DND-41 (cell line): Measurements from ENCODE around the gene TFDP2.

ENCODE experiments used
- ATAC-seq: fragments of 200-7000 bp; cut with Tn5 transposase; 3 replicates; pipeline ENCODE4 v1.9.1; 2021; ENCODE audit warnings: low read depth; ENCODE audit not compliant: insufficient read depth
- DNase-seq: peaks from one replicate; pipeline ENCODE4 v3.0.0-alpha.2; 2020
- H2AFZ ChIP-seq: 2 replicates; pipeline ENCODE4 v1.6.0; 2012; ENCODE audit warnings: low read depth, low read length
- H3K27ac ChIP-seq: 2 replicates; pipeline ENCODE4 v1.5.1; 2012; ENCODE audit warnings: low read length, inconsistent platforms
- H3K27me3 ChIP-seq: fragments of 200-600 bp; sonication (generic); 2 replicates; pipeline ENCODE4 v1.6.0; 2012; ENCODE audit warnings: low read length, mild to moderate bottlenecking, inconsistent platforms; ENCODE audit not compliant: insufficient read depth, poor library complexity
- H3K36me3 ChIP-seq: 2 replicates; pipeline ENCODE4 v1.5.1; 2012; ENCODE audit warnings: low read length, inconsistent platforms; ENCODE audit not compliant: insufficient read depth
- H3K4me1 ChIP-seq: 2 replicates; pipeline ENCODE4 v1.5.1; 2012; ENCODE audit warnings: mild to moderate bottlenecking, low read length; ENCODE audit not compliant: insufficient read depth
- H3K4me2 ChIP-seq: 2 replicates; pipeline ENCODE4 v1.6.0; 2012; ENCODE audit warnings: mild to moderate bottlenecking, moderate library complexity, low read length, inconsistent platforms; ENCODE audit not compliant: insufficient read depth
- H3K4me3 ChIP-seq, 2 experiments: fragments of 200-600 bp in 1 of 2; shearing (Covaris generic) in 1 of 2; 2 replicates each; pipeline ENCODE4 v1.5.1; 2012 to 2016; ENCODE audit warnings: inconsistent platforms in 2 of 2, low read length in 2 of 2, mild to moderate bottlenecking in 2 of 2, low read depth in 1 of 2, moderate library complexity in 1 of 2
- H3K79me2 ChIP-seq: 2 replicates; pipeline ENCODE4 v1.6.0; 2012; ENCODE audit warnings: low read length, inconsistent platforms; ENCODE audit not compliant: insufficient read depth
- H3K9ac ChIP-seq: 2 replicates; pipeline ENCODE4 v1.6.0; 2012; ENCODE audit warnings: low read depth, mild to moderate bottlenecking, inconsistent platforms, low read length, moderate library complexity
- H3K9me3 ChIP-seq: 2 replicates; pipeline ENCODE4 v1.5.1; 2012; ENCODE audit warnings: low read length, moderate library complexity, mild to moderate bottlenecking, inconsistent platforms; ENCODE audit not compliant: insufficient read depth, severe bottlenecking
- H4K20me1 ChIP-seq: 2 replicates; pipeline ENCODE4 v1.6.0; 2012; ENCODE audit warnings: low read length; ENCODE audit not compliant: insufficient read depth
- EZH2 ChIP-seq: IDR thresholded peaks from 3 replicates; pipeline ENCODE4 v1.6.1; 2012; ENCODE audit warnings: borderline replicate concordance, low read depth, mild to moderate bottlenecking, moderate library complexity, low read length, inconsistent platforms; ENCODE audit not compliant: severe bottlenecking
- TF ChIP-seq, protein P1 (sequence below): IDR thresholded peaks from 2 replicates; pipeline ENCODE4 v1.5.1; 2012; ENCODE audit warnings: borderline replicate concordance, low read length, moderate library complexity, mild to moderate bottlenecking; ENCODE audit not compliant: poor library complexity, severe bottlenecking; ENCODE audit errors: extremely low read depth

Gene TFDP2

DNA sequence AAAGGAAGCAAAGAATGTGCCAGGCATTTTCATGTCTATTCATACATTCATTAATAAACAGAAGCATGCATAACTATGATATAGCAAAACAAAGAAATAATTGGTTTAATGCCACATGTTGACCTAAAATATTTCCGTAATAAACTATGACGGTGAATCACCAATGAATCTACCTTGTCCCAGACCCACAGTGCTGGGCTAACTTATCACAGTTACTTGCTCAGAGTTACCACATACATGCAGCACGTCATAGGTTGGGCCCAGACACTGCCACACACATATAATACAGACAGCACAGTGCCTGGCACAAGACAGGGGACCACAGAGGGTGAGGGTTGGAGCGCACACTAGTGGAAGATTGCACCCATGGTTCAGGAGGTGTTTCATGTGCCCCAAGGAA lies 186.0 kb downstream of the TFDP2 start:
- TF ChIP-seq, protein P1, sequence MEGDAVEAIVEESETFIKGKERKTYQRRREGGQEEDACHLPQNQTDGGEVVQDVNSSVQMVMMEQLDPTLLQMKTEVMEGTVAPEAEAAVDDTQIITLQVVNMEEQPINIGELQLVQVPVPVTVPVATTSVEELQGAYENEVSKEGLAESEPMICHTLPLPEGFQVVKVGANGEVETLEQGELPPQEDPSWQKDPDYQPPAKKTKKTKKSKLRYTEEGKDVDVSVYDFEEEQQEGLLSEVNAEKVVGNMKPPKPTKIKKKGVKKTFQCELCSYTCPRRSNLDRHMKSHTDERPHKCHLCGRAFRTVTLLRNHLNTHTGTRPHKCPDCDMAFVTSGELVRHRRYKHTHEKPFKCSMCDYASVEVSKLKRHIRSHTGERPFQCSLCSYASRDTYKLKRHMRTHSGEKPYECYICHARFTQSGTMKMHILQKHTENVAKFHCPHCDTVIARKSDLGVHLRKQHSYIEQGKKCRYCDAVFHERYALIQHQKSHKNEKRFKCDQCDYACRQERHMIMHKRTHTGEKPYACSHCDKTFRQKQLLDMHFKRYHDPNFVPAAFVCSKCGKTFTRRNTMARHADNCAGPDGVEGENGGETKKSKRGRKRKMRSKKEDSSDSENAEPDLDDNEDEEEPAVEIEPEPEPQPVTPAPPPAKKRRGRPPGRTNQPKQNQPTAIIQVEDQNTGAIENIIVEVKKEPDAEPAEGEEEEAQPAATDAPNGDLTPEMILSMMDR: no peak
- no peak for TF ChIP-seq EZH2
- ATAC-seq: no peak
- no peak for DNase-seq
- Histone ChIP-seq H4K20me1 (peaks cover 2% of the 10 kb centered on the region; the same call in 1 of the 2 replicates), H2AFZ (no peak overlapping the region), H3K27ac (no peak overlapping the region), H3K36me3 (peaks cover 89% of the 10 kb centered on the region), H3K9me3 (no peaks in the 10 kb centered on the region), H3K4me2 (no peak overlapping the region), H3K9ac (no peak overlapping the region), H3K4me3 (no peak overlapping the region), H3K79me2 (peaks cover 13% of the 10 kb centered on the region), H3K27me3 (no peaks in the 10 kb centered on the region), H3K4me1 (no peaks in the 10 kb centered on the region)

DNA sequence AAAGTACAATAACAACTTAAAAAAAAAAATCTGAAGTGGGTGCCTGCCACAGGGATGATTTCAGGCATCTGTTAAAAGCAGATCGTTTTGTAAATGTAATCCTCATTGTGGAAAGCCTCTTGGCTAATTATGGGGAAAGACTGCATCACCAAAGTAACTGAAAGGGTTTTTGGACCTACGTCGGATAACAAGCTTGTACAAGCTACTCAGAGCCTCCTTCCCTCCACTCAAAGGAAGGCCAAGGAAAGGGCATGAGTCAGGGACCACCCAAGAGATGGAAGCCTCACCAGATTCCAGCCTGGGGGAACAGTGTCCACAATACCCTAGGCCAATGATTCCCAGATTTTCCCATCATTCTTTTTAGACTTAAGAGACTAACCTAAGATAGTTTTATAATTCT lies 188.6 kb downstream of the TFDP2 start:
- Histone ChIP-seq H4K20me1 (no peaks in the 10 kb centered on the region), H3K4me2 (no peak overlapping the region), H3K27ac (no peak overlapping the region), H3K9me3 (no peaks in the 10 kb centered on the region), H3K4me1 (no peaks in the 10 kb centered on the region), H3K4me3 (no peak overlapping the region), H2AFZ (no peak overlapping the region), H3K9ac (no peak overlapping the region), H3K36me3 (peaks cover 91% of the 10 kb centered on the region), H3K79me2 (peaks cover 12% of the 10 kb centered on the region), H3K27me3 (no peaks in the 10 kb centered on the region)
- TF ChIP-seq, protein P1: no peak
- no peak for DNase-seq
- ATAC-seq: no peak

DNA sequence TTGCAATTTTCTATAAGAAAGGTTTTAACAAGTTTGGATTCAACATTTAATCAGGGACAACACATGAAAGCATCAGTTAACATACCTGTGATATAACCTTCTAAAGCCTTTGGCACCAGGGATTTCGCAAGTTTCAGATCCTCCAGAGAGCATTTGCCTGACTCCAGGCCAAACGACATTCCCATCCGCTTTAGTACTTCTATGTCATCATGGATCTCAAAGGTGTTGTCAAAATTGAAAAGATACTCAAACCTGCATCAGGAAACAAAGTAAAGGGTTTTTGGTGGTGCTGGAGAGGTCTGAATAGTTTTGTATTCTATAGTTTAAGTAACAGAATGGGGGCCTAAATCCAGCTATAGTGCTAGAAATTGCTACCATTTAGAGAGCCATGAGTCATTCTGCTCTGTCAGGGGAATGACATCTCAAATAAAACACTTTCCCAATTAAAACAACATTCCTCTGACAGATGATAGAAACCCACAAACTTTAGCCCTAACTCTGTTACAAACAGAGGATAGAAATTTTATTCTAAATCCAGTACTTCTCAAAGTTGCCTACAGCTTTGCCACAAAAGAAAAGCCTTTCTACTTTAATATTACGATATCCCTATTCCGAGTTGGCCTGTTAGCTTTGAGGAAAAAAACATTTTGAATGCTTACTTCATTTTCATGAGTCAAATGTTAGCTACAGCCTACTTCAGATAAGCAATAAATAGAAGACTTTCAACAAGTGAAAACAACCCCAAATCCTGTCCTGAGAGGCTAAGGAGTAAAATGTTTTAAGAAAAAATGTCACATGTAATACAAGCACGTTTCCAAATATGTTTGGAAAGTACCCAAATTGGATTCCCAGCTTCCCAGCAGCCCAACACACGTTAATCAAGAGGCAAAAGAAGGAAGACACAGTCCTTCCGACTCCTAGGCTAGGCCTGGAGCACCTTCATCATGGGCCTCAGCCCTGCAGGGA lies 189.5 kb downstream of the TFDP2 start:
- Histone ChIP-seq H3K27me3 (no peaks in the 10 kb centered on the region), H3K27ac (no peak overlapping the region), H4K20me1 (no peaks in the 10 kb centered on the region), H3K36me3 (peaks cover 92% of the 10 kb centered on the region), H3K4me3 (no peak overlapping the region), H3K79me2 (peaks cover 10% of the 10 kb centered on the region), H2AFZ (no peak overlapping the region), H3K9me3 (no peaks in the 10 kb centered on the region), H3K4me1 (no peaks in the 10 kb centered on the region), H3K9ac (no peak overlapping the region), H3K4me2 (no peak overlapping the region)
- ATAC-seq: no peak
- no peak for TF ChIP-seq EZH2
- TF ChIP-seq, protein P1: no peak
- DNase-seq: no peak
